ENCODE measurements around the gene WDR83.

WDR83 gene

GRCh38 chr19:12623361-12624031 is 43.1 kb upstream of the WDR83 start:
- no peak for TF ChIP-seq EZH2phosphoT487 (IDR thresholded peaks at IDR 0.05; ENCODE audit: borderline replicate concordance, low read length)
- TF ChIP-seq CTCF (IDR thresholded peaks at IDR 0.05; ENCODE audit: low read depth, low read length, poor library complexity, severe bottlenecking): no peak
- Histone ChIP-seq H3K27ac (ENCODE audit: low read depth, low read length) (no peak overlapping the region), H3K9me3 (ENCODE audit: control insufficient read depth, insufficient read depth, low read length) (peaks cover 8% of the 10 kb centered on the region; the same call in 1 of the 2 replicates), H3K4me2 (ENCODE audit: low read length) (no peak overlapping the region), H4K20me1 (ENCODE audit: control insufficient read depth, insufficient read depth, low read depth, low read length) (0 out of 2 replicates have a peak, but pooled peaks cover 3% of the 10 kb centered on the region), H3K9me2 (replicated peaks; ENCODE audit: control insufficient read depth, low read length) (no peaks in the 10 kb centered on the region), H3K36me3 (ENCODE audit: control insufficient read depth, low read length) (peaks cover 21% of the 10 kb centered on the region), H3K4me3 (ENCODE audit: low read length) (no peak overlapping the region), H3K4me1 (ENCODE audit: control insufficient read depth, low read length) (peaks cover 8% of the 10 kb centered on the region), H3K27me3 (ENCODE audit: control insufficient read depth, low read length) (no peaks in the 10 kb centered on the region), H3F3A (ENCODE audit: control insufficient read depth, insufficient read depth) (no peaks in the 10 kb centered on the region), H3K79me2 (ENCODE audit: control insufficient read depth, low read length) (peaks cover 16% of the 10 kb centered on the region)

- no peak overlapping the region for H3K27ac ChIP-seq (ENCODE audit: low read depth, low read length)
- no peaks in the 10 kb centered on the region for H3K9me2 ChIP-seq (replicated peaks; ENCODE audit: control insufficient read depth, low read length)
- H4K20me1 ChIP-seq (ENCODE audit: control insufficient read depth, insufficient read depth, low read depth, low read length): no peaks in the 10 kb centered on the region
- H3K9me3 ChIP-seq (ENCODE audit: control insufficient read depth, insufficient read depth, low read length): peaks cover 10% of the 10 kb centered on the region; the same call in 1 of the 2 replicates
- H3K4me3 ChIP-seq (ENCODE audit: low read length): no peak overlapping the region
- H3K79me2 ChIP-seq (ENCODE audit: control insufficient read depth, low read length): no peaks in the 10 kb centered on the region
- TF ChIP-seq EZH2phosphoT487 (IDR thresholded peaks at IDR 0.05; ENCODE audit: borderline replicate concordance, low read length) (no peak), CTCF (IDR thresholded peaks at IDR 0.05; ENCODE audit: low read depth, low read length, poor library complexity, severe bottlenecking) (no peak)
- H3K36me3 ChIP-seq (ENCODE audit: control insufficient read depth, low read length): peaks cover 30% of the 10 kb centered on the region
- no peaks in the 10 kb centered on the region for H3K4me1 ChIP-seq (ENCODE audit: control insufficient read depth, low read length)
- H3F3A ChIP-seq (ENCODE audit: control insufficient read depth, insufficient read depth): no peaks in the 10 kb centered on the region
- no peak overlapping the region for H3K4me2 ChIP-seq (ENCODE audit: low read length)
- H3K27me3 ChIP-seq (ENCODE audit: control insufficient read depth, low read length): no peaks in the 10 kb centered on the region
Observed at GRCh38 chr19:12626958-12627357, 39.6 kb upstream of the WDR83 start.

GRCh38 chr19:12628040-12629022 is 38.3 kb upstream of the WDR83 start:
- Histone ChIP-seq H3K9me3 (ENCODE audit: control insufficient read depth, insufficient read depth, low read length) (peaks cover 10% of the 10 kb centered on the region; the same call in 1 of the 2 replicates), H3K36me3 (ENCODE audit: control insufficient read depth, low read length) (peaks cover 30% of the 10 kb centered on the region), H3K9me2 (replicated peaks; ENCODE audit: control insufficient read depth, low read length) (no peaks in the 10 kb centered on the region), H4K20me1 (ENCODE audit: control insufficient read depth, insufficient read depth, low read depth, low read length) (no peaks in the 10 kb centered on the region), H3K4me3 (ENCODE audit: low read length) (no peak overlapping the region), H3K27ac (ENCODE audit: low read depth, low read length) (no peak overlapping the region), H3K79me2 (ENCODE audit: control insufficient read depth, low read length) (no peaks in the 10 kb centered on the region), H3K4me1 (ENCODE audit: control insufficient read depth, low read length) (no peaks in the 10 kb centered on the region), H3K27me3 (ENCODE audit: control insufficient read depth, low read length) (no peaks in the 10 kb centered on the region), H3F3A (ENCODE audit: control insufficient read depth, insufficient read depth) (no peaks in the 10 kb centered on the region), H3K4me2 (ENCODE audit: low read length) (no peak overlapping the region)
- TF ChIP-seq EZH2phosphoT487 (IDR thresholded peaks at IDR 0.05; ENCODE audit: borderline replicate concordance, low read length) (no peak), CTCF (IDR thresholded peaks at IDR 0.05; ENCODE audit: low read depth, low read length, poor library complexity, severe bottlenecking) (no peak)

Data from DOHH2 (cell line).